HG03469 (cell line): ENCODE results near the gene PTPRD.

Source experiments
- ATAC-seq: cut with Tn5 transposase; IDR thresholded peaks from one replicate; pipeline ENCODE4 v1.9.1; 2021; ENCODE audit warnings: mild to moderate bottlenecking, moderate library complexity, moderate number of reproducible peaks; ENCODE audit not compliant: unreplicated experiment

The PTPRD gene

DNA sequence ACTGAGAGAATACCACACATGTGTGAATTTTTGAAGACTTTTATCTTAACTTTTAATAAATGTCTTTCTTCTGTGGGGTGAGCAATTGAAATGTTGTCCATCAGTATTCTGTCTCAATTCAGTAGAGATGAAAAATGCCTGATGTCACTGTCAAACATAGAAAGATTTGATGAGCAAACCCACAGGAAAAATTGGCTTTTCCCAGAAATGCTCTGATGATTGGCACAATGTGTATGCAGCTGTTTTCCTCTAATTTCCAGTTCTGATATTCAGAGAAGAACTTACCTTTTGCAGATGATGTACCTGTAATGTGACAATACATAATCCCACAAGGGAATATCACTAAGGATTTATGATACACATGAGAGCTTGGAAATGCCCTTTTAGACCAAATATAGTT, 340.0 kb downstream of the PTPRD start:
- no peak for ATAC-seq

GRCh38 chr9:10268531-10269485, 344.0 kb downstream of the PTPRD start:
- ATAC-seq: no peak

- no peak for ATAC-seq
Observed at GRCh38 chr9:10265153-10265631, 347.6 kb downstream of the PTPRD start.

DNA sequence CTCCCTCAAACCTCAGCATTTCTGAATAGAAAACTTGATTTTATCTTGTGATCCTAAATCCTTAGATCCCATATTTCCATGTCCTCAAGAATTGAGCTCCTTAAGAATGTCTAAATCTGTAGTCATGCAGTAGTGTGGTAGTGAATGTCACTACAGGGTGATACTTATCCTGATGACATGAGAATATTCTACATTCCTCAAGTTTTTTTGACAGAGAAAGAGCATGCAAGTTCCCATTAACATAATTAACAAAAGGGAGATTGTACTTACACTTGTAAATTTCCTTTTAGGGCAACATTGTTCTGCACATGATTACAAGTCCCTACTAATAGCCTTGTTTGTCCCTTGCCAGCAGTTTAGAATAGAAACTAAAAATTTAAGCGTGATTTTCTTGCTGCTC, 352.3 kb downstream of the PTPRD start:
- no peak for ATAC-seq

GRCh38 chr9:10259668-10260067, 353.1 kb downstream of the PTPRD start:
- ATAC-seq: no peak

DNA sequence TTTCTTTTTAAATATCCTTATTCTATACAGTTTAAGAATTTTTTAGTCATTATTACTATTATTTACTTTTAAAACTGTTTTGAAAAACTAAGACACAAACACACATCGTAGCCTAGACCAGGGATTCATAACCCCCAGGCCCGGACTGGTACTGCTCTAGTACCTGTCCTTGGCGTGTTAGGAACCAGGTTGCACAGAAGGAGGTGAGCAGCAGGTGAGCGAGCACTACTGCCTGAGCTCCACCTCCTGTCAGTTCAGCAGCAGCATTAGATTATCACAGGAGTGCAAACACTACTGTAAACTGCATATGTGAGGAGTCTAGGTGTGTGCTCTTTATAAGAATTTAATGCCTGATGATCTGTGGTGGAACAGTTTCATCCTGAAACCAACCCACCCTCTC, 357.0 kb downstream of the PTPRD start:
- no peak for ATAC-seq

- ATAC-seq: no peak
Observed at GRCh38 chr9:10254338-10254737, 358.5 kb downstream of the PTPRD start.

GRCh38 chr9:10253341-10253740, 359.5 kb downstream of the PTPRD start:
- no peak for ATAC-seq

- ATAC-seq: no peak
Observed at GRCh38 chr9:10252174-10252573, 360.6 kb downstream of the PTPRD start.

- ATAC-seq: no peak
Observed at GRCh38 chr9:10251490-10251889, 361.3 kb downstream of the PTPRD start.

DNA sequence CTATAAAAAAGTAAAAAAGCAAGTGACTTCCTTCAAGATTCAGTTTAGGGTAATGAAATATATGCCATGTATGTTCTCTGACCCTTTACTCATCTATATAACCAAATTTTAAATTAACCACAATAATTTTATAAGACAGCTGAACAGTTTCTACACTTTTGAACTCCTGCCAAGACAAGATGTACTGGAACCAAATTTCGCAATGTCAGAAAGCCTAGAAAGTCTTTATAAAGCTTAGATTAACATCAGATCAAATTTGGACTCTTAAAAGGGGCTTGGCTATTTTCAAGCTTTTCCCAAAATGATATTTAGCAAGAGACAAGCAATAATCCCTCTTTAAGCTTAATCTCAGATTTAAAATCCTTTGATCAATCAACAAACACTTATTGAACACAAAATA, 362.6 kb downstream of the PTPRD start:
- no peak for ATAC-seq

GRCh38 chr9:10248890-10249289, 363.9 kb downstream of the PTPRD start:
- no peak for ATAC-seq

DNA sequence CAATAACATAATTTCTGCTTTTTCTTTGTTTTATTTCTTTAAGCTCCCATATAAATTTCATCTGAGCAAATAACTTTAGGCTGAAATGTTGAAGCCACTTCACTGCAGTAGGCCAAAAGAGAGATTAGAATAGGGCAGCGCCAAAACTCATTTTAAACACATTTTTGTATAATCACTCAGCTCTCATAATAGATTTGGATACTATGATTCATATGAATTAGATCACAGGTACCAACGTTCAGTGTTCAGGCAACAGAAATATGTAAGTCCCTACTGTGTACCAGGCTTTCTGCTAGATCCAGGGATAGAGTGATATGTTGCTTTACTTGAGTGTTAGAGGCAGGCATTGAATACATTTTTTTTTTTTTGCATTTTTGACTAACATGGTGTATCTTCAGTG, 370.5 kb downstream of the PTPRD start:
- ATAC-seq: no peak

DNA sequence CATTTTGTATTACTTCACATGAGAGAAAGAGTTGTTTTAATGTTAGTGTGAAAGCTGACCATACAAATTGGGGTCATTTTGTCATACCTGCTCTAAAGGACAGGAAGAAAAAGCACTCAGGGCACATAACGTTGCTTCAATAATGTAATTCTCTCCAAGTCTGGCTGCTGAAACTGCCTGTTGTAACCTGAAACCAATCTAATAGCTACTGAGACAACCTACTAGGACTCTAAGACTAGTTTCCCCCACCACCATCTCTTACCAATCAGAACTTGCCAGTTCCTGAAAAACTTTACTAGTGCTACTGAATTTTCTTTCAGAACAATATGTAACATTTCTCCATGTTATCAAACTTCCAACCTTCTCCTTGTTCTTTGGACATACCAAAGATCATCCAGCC, 374.7 kb downstream of the PTPRD start:
- ATAC-seq: no peak

DNA sequence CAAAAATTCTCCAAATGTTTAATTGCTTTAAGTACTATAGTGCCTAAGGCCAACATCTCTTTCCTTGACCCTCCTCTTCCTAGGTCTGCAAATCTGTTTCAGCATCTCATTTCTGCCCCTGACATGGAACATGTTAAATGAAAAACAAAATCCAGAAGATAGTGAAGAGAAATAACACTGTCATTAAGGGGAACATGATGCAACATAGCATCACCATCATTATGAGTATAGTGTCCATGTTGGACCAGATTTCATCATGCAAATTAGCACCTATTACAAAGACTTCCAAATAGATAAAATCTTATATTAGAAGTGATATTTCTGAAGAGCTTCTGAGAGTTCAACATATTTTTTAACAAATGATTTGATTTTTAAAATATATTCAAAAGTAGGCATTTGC, 375.2 kb downstream of the PTPRD start:
- ATAC-seq: no peak

DNA sequence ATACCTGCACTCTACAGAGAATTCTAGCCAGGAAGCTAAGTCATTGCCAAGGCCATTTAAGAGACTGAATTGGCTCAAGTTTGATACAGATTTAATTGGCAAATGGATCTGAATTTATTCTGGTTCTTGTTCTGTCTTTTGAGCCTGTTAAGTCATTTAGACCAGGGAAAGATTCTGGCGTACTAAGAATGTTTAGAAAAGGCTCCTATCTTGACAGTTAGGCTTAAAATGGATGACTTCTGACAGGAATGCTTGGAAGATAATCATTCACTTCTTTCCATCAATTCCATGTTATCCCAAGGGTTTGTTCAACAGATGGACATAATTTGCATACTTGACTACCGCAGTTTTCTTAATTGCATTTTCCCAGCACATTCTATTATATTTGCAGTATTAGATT, 376.6 kb downstream of the PTPRD start:
- ATAC-seq: no peak

- no peak for ATAC-seq
Observed at GRCh38 chr9:10235376-10235775, 377.4 kb downstream of the PTPRD start.

DNA sequence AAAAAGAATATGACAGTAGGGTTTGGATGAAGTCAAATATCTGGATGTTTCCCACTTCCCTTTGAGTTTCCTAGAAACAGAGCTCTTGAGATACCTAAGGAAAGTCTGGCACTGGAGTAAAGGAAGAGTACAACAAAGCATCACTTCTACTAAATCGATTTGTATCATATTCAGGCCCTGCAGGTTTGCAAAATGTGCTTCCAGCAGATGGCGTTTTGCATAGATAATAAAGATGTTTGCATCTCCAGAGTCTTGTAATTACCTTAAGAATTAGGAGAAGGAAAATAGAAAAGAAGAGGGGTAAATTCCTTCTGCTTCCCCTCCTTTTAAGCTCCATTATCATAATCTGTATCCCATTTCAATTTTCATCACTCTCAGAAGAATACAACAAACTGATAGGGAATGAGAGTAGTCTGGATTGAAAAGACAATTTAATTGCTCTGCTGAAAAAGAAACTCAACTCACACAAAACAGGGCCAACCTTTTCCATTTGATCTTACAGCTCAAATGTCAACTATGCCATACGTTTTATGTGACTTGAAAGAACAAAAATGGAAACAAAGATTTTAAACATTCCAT, 380.4 kb downstream of the PTPRD start:
- no peak for ATAC-seq

DNA sequence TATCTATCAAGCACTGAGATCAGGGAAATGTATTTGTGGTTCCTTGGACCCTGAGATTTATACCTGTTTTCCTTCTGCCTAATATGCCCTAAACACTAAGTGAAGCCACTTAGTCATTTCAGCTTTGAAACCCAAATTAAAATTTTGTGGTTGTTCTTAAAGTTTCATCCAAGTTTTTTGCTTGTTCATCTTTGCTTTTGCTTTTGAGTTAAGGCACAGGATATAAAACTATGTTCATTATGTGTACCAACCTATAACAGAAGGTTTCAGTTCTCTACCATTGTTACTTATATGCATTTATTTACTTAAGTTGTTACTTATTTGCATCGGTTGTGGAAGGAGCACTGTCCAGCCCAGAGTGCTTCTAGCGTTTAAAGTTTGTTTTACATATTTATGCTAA, 382.3 kb downstream of the PTPRD start:
- no peak for ATAC-seq

- no peak for ATAC-seq
Observed at GRCh38 chr9:10228082-10228481, 384.7 kb downstream of the PTPRD start.

- no peak for ATAC-seq
Observed at GRCh38 chr9:10226996-10227395, 385.8 kb downstream of the PTPRD start.

DNA sequence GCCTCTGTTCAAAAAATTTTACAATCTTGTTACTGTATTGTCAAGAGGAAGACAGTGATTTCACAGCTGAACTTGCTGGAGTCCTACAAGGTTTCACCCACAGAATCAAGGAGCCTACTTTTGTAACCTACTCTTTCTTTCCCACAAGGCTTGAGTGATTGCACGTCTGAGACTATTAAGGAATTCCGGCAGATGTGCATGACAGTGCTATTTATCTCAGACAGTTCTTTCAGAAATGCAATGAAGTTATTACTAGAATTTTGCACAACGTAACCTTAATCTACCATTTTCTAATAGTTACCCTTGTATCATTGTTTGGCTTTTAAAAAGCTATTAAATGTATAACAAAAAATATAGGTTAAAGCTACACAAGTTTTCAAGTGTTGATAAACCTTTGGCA, 400.1 kb downstream of the PTPRD start:
- no peak for ATAC-seq
